ENCODE results near the gene TTLL6. TPM values are rescaled to one million over a fixed set of nuclear protein-coding genes. Genes with fewer than 3 reads are reported as not detected.
A peak's percentile ranks its signal among the peaks of the same experiment; 100 is the strongest.

Gene TTLL6
- total and polyA plus RNA-seq, 9 of the 15 experiments (the other 6 are each of a cell fraction or from before 2014, with no cell fraction given) = 0.05 TPM; not detected in 8

GRCh38 chr17:48830840-48831548 lies 14.0 kb upstream of the TTLL6 start, which contains the start of gene CALCOCO2 (continued):
- no peak for TF ChIP-seq MBD1 (CRISPR knock-in tag; IDR thresholded peaks at IDR 0.05)
- no peak for TF ChIP-seq PCBP2 (IDR thresholded peaks at IDR 0.05; ENCODE audit: low read depth, low read length, poor library complexity, severe bottlenecking)
- peak; percentile 33; the same call in 1 of the 2 replicates for TF ChIP-seq MAX (CRISPR knock-in tag; IDR thresholded peaks at IDR 0.05)
- TF ChIP-seq RNF219 (CRISPR knock-in tag; IDR thresholded peaks at IDR 0.05) = no peak
- TF ChIP-seq TCF7L2 (IDR thresholded peaks at IDR 0.05; ENCODE audit: low read depth, low read length) = no peak
- 0 out of 2 replicates have a peak, but pooled peaks have one; percentile 33 for TF ChIP-seq SIN3B (IDR thresholded peaks at IDR 0.05; ENCODE audit: low read depth)
- no peak for TF ChIP-seq ZNF584 (CRISPR knock-in tag; IDR thresholded peaks at IDR 0.05; ENCODE audit: low read depth)
- TF ChIP-seq MEIS2 (IDR thresholded peaks at IDR 0.05; ENCODE audit: partially characterized antibody) = no peak
- no peak for TF ChIP-seq ZNF408 (CRISPR knock-in tag; IDR thresholded peaks at IDR 0.05; ENCODE audit: low read depth)
- no peak for TF ChIP-seq SOX6 (IDR thresholded peaks at IDR 0.05)
- TF ChIP-seq ZBTB17 (CRISPR knock-in tag; IDR thresholded peaks at IDR 0.05) = 0 out of 2 replicates have a peak, but pooled peaks have one; percentile 75
- no peak for TF ChIP-seq EP300 (IDR thresholded peaks at IDR 0.05; ENCODE audit: low read length)
- TF ChIP-seq RBM15 (IDR thresholded peaks at IDR 0.05; ENCODE audit: insufficient read depth, low read length) = 0 out of 2 replicates have a peak, but pooled peaks have one; percentile 54
- TF ChIP-seq CC2D1A (IDR thresholded peaks at IDR 0.05) = no peak
- no peak for TF ChIP-seq SMAD3 (CRISPR knock-in tag; conservative IDR thresholded peaks at IDR 0.05)
- TF ChIP-seq, protein P1, sequence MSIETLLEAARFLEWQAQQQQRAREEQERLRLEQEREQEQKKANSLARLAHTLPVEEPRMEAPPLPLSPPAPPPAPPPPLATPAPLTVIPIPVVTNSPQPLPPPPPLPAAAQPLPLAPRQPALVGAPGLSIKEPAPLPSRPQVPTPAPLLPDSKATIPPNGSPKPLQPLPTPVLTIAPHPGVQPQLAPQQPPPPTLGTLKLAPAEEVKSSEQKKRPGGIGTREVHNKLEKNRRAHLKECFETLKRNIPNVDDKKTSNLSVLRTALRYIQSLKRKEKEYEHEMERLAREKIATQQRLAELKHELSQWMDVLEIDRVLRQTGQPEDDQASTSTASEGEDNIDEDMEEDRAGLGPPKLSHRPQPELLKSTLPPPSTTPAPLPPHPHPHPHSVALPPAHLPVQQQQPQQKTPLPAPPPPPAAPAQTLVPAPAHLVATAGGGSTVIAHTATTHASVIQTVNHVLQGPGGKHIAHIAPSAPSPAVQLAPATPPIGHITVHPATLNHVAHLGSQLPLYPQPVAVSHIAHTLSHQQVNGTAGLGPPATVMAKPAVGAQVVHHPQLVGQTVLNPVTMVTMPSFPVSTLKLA (conservative IDR thresholded peaks at IDR 0.05) = peak; percentile 51 to 79
- no peak for TF ChIP-seq GATAD2B (IDR thresholded peaks at IDR 0.05; ENCODE audit: borderline replicate concordance)
- TF ChIP-seq EGR1 (conservative IDR thresholded peaks at IDR 0.05) = peak; percentile 85
- TF ChIP-seq TBP (optimal IDR thresholded peaks at IDR 0.05; ENCODE audit: low read depth, low read length) = peak; percentile 64
- no peak for TF ChIP-seq DMBX1 (CRISPR knock-in tag; IDR thresholded peaks at IDR 0.05; ENCODE audit: borderline replicate concordance)
- no peak for TF ChIP-seq ADNP (tag; IDR thresholded peaks at IDR 0.05)
- TF ChIP-seq POLR2AphosphoS2 (IDR thresholded peaks at IDR 0.05; ENCODE audit: low read length) = no peak
- TF ChIP-seq MAFG (tag; conservative IDR thresholded peaks at IDR 0.05) = no peak
- no peak for TF ChIP-seq CBX8 (IDR thresholded peaks at IDR 0.05; ENCODE audit: borderline replicate concordance, extremely low read depth, low read depth, low read length, poor library complexity, severe bottlenecking)
